Naive thymus-derived CD4-positive, alpha-beta T cell (primary cell): ENCODE results near the gene LHFPL5. TPM values are rescaled to one million over a fixed set of nuclear protein-coding genes. Genes with fewer than 3 reads are reported as not detected.

Experiments
- ATAC-seq: fragments of 150-1000 bp; cut with Tn5 transposase; 2 replicates; pipeline ENCODE4 v1.10.0; 2021; ENCODE audit warnings: mild to moderate bottlenecking, moderate library complexity
- CTCF ChIA-PET: fragments of 350-600 bp; sonication (Branson Sonifier 250); formaldehyde crosslinking; loops from one replicate; lab custom pipeline; 2021; ENCODE audit warnings: antibody characterized with exemption; lab: Charles Lee
- POLR2A ChIA-PET: fragments of 350-600 bp; sonication (Branson Sonifier 250); formaldehyde crosslinking; loops from one replicate; lab custom pipeline; 2021; ENCODE audit warnings: antibody characterized with exemption, inconsistent platforms; lab: Charles Lee
- DNase-seq, 9 donors: peaks; one replicate each; pipeline versions ENCODE4 v3.0.0 to v3.0.0-alpha.2; 2020 to 2022; ENCODE audit warnings: mixed read lengths in 1 of 9
- H3K27ac ChIP-seq: one replicate; pipeline ENCODE4 v1.7.0; 2013; ENCODE audit warnings: mild to moderate bottlenecking, low read depth, low read length, moderate library complexity
- H3K27me3 ChIP-seq, 2 donors: one replicate each; pipeline ENCODE4 v1.7.0; 2013; ENCODE audit warnings: low read length in 2 of 2, mild to moderate bottlenecking in 2 of 2, moderate library complexity in 2 of 2; ENCODE audit not compliant: control insufficient read depth in 2 of 2, insufficient read depth in 2 of 2
- H3K36me3 ChIP-seq, 3 experiments: 1 replicate in 2 of 3; 2 replicates in 1 of 3; pipeline ENCODE4 v1.7.0; 2013; ENCODE audit warnings: low read length in 3 of 3, mild to moderate bottlenecking in 3 of 3, moderate library complexity in 1 of 3; ENCODE audit not compliant: insufficient read depth in 3 of 3, control insufficient read depth in 2 of 3
- H3K4me1 ChIP-seq, 2 donors: one replicate each; pipeline ENCODE4 v1.7.0; 2013; ENCODE audit warnings: low read length in 2 of 2, mild to moderate bottlenecking in 2 of 2, moderate library complexity in 1 of 2; ENCODE audit not compliant: control insufficient read depth in 2 of 2, insufficient read depth in 2 of 2
- H3K4me3 ChIP-seq: 2 replicates; pipeline ENCODE4 v1.7.0; 2013; ENCODE audit warnings: mild to moderate bottlenecking, low read length
- H3K9me3 ChIP-seq, 3 experiments: 1 replicate in 2 of 3; 2 replicates in 1 of 3; pipeline ENCODE4 v1.7.0; 2013; ENCODE audit warnings: low read length in 3 of 3; ENCODE audit not compliant: control insufficient read depth in 2 of 3
- H3K27ac Mint-ChIP-seq, 9 donors: one replicate each; pipeline ENCODE4 v1.8.0; 2020 to 2022; ENCODE audit warnings: mixed read lengths in 9 of 9, mild to moderate bottlenecking in 8 of 9, moderate library complexity in 5 of 9, inconsistent platforms in 2 of 9
- H3K27me3 Mint-ChIP-seq, 5 donors: one replicate each; pipeline ENCODE4 v1.8.0; 2021 to 2022; ENCODE audit warnings: mixed read lengths in 5 of 5, mild to moderate bottlenecking in 1 of 5
- H3K36me3 Mint-ChIP-seq, 5 donors: one replicate each; pipeline ENCODE4 v1.8.0; 2020 to 2022; ENCODE audit warnings: mixed read lengths in 5 of 5, mild to moderate bottlenecking in 3 of 5, inconsistent platforms in 1 of 5
- H3K4me1 Mint-ChIP-seq, 7 donors: one replicate each; pipeline ENCODE4 v1.8.0; 2020 to 2022; ENCODE audit warnings: mixed read lengths in 7 of 7, mild to moderate bottlenecking in 3 of 7, inconsistent platforms in 1 of 7
- H3K4me3 Mint-ChIP-seq, 10 donors: one replicate each; pipeline ENCODE4 v1.8.0; 2020 to 2022; ENCODE audit warnings: mild to moderate bottlenecking in 10 of 10, mixed read lengths in 10 of 10, moderate library complexity in 6 of 10, inconsistent platforms in 2 of 10
- H3K9me3 Mint-ChIP-seq, 11 donors: one replicate each; pipeline ENCODE4 v1.8.0; 2020 to 2022; ENCODE audit warnings: mixed read lengths in 11 of 11, mild to moderate bottlenecking in 4 of 11, inconsistent platforms in 1 of 11, moderate library complexity in 1 of 11
- intact Hi-C, 2 donors: fragments of 100-400 bp; cut with micrococcal nuclease; formaldehyde crosslinking; loops; one replicate each; pipeline ENCODE4 v1.15.1; 2023
- polyA plus RNA-seq, 2 donors: library from polyadenylated mRNA; unstranded; fragments of 300-500 nt; fragmentation: Illumina TruSeq; gene quantifications; one replicate each; pipeline ENCODE4 v1.2.3, GENCODE V29; 2021
- total RNA-seq, 6 experiments: library from RNA in 5 of 6; stranded (reverse) in 5 of 6; gene quantifications; 1 replicate in 5 of 6; 2 replicates in 1 of 6; pipeline ENCODE4 v1.2.3 and lab custom pipeline; 2021 to 2026

The LHFPL5 gene
- total and polyA plus RNA-seq, 7 experiments from 2014 or later, result not detected

- Histone ChIP-seq H3K27me3 (peaks cover 0 to 3% of the 10 kb centered on the region in 2 donors), H3K9me3 (no peaks in the 10 kb centered on the region), H3K4me1 (no peaks in the 10 kb centered on the region), H3K4me3 (no peak overlapping the region), H3K27ac (no peak overlapping the region), H3K36me3 (no peaks in the 10 kb centered on the region)
- peaks cover 36 to 56% (median 49%) of the 10 kb centered on the region in 5 donors for H3K27me3 Mint-ChIP-seq
- peak overlapping the region in 1 of 9 donors; percentile 18 for H3K27ac Mint-ChIP-seq
- POLR2A ChIA-PET, result no interaction called here
- H3K9me3 Mint-ChIP-seq, result no peaks in the 10 kb centered on the region
- no peaks in the 10 kb centered on the region for H3K36me3 Mint-ChIP-seq
- ATAC-seq (no peak), DNase-seq (no peak)
- peaks cover 0 to 2% (median 0%) of the 10 kb centered on the region in 7 donors for H3K4me1 Mint-ChIP-seq
- intact Hi-C loops, result no loop called here
- CTCF ChIA-PET, result no interaction called here
- H3K4me3 Mint-ChIP-seq, result no peak overlapping the region
These were observed 16.6 kb upstream of the LHFPL5 start for GRCh38 chr6:35788423-35788982.

GRCh38 chr6:35790683-35791082, 14.5 kb upstream of the LHFPL5 start:
- H3K4me3 ChIP-seq, result no peak overlapping the region
- ChIA-PET POLR2A (interaction anchor here (0.6 kb wide), 1 partner anchor 1707 kb away, joined by 3 read pairs; no protein-coding TSS in a partner anchor), CTCF (no interaction called here)
- intact Hi-C loops, result no loop called here
- H3K4me1 ChIP-seq, result no peaks in the 10 kb centered on the region
- Mint-ChIP-seq H3K9me3 (no peaks in the 10 kb centered on the region), H3K4me3 (no peak overlapping the region), H3K27ac (peak overlapping the region in 1 of 9 donors; percentile 9), H3K4me1 (peaks cover 0 to 3% (median 0%) of the 10 kb centered on the region in 7 donors), H3K36me3 (no peaks in the 10 kb centered on the region), H3K27me3 (peaks cover 30 to 49% (median 34%) of the 10 kb centered on the region in 5 donors)
- H3K9me3 ChIP-seq, result no peaks in the 10 kb centered on the region
- H3K27ac ChIP-seq, result no peak overlapping the region
- H3K36me3 ChIP-seq, result no peaks in the 10 kb centered on the region
- DNase-seq, result no peak
- H3K27me3 ChIP-seq, result peaks cover 0 to 3% of the 10 kb centered on the region in 2 donors
- no peak for ATAC-seq

GRCh38 chr6:35794536-35795452, 10.4 kb upstream of the LHFPL5 start:
- Histone ChIP-seq H3K4me1 (no peaks in the 10 kb centered on the region), H3K9me3 (no peaks in the 10 kb centered on the region), H3K4me3 (no peak overlapping the region), H3K27me3 (no peaks in the 10 kb centered on the region), H3K36me3 (no peaks in the 10 kb centered on the region), H3K27ac (no peak overlapping the region)
- Mint-ChIP-seq H3K9me3 (no peaks in the 10 kb centered on the region), H3K36me3 (no peaks in the 10 kb centered on the region), H3K27ac (no peak overlapping the region), H3K4me1 (peaks cover 0 to 2% (median 0%) of the 10 kb centered on the region in 7 donors), H3K27me3 (peaks cover 5 to 18% (median 7%) of the 10 kb centered on the region in 5 donors), H3K4me3 (no peak overlapping the region)
- intact Hi-C loops, result no loop called here
- DNase-seq (no peak), ATAC-seq (no peak)
- CTCF ChIA-PET, result interaction anchor here (0.6 kb wide), 1 partner anchor 1347 kb away, joined by 4 read pairs; no protein-coding TSS in a partner anchor
- POLR2A ChIA-PET, result interaction anchor here (0.6 kb wide), 3 partner anchors 145 to 299 kb away, joined by 3 to 4 read pairs (median 4); no protein-coding TSS in a partner anchor

GRCh38 chr6:35795453-35796071, 9.6 kb upstream of the LHFPL5 start:
- H3K27ac Mint-ChIP-seq, result peak overlapping the region in 1 of 9 donors; percentile 74

DNA sequence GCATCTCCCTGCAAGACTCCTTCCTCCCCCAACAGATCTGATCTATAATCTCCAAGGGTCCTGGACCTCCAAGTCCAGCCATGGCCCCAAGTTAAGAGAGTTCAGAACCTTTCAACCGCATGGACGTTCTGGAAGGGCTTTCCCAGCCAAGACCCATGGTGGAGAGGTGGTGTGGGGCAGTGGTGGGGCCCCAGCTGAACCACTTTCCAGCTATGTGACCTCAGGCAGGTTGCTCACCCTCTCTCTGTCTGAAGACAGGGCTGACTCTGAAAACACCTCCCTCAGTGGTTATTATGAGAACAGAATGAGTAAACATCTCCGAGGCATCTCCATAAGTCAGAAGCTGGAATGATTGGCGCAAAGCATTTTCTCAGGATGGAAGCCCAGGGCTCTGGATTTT, 8.9 kb upstream of the LHFPL5 start:
- H3K9me3 Mint-ChIP-seq, result peaks cover 0 to 2% (median 0%) of the 10 kb centered on the region in 11 donors
- Histone ChIP-seq H3K27ac (no peak overlapping the region), H3K4me3 (no peak overlapping the region), H3K36me3 (no peaks in the 10 kb centered on the region), H3K9me3 (no peaks in the 10 kb centered on the region), H3K4me1 (no peaks in the 10 kb centered on the region), H3K27me3 (no peaks in the 10 kb centered on the region)
- ChIA-PET CTCF (no interaction called here), POLR2A (no interaction called here)
- no peaks in the 10 kb centered on the region for H3K36me3 Mint-ChIP-seq
- DNase-seq, result no peak
- intact Hi-C loops, result no loop called here
- peaks cover 0 to 11% (median 5%) of the 10 kb centered on the region in 5 donors for H3K27me3 Mint-ChIP-seq
- no peak overlapping the region for H3K4me3 Mint-ChIP-seq
- ATAC-seq, result no peak
- peaks cover 0 to 2% (median 0%) of the 10 kb centered on the region in 7 donors for H3K4me1 Mint-ChIP-seq
- no peak overlapping the region for H3K27ac Mint-ChIP-seq

More at GRCh38 chr6:35795453-35796071, 9.6 kb upstream of the LHFPL5 start:
- Mint-ChIP-seq H3K27me3 (peaks cover 1 to 16% (median 5%) of the 10 kb centered on the region in 5 donors), H3K4me3 (no peak overlapping the region), H3K4me1 (peaks cover 0 to 2% (median 0%) of the 10 kb centered on the region in 7 donors), H3K36me3 (no peaks in the 10 kb centered on the region), H3K9me3 (peaks cover 0 to under 1% (median 0%) of the 10 kb centered on the region in 11 donors)
- Histone ChIP-seq H3K4me1 (no peaks in the 10 kb centered on the region), H3K4me3 (no peak overlapping the region), H3K27me3 (no peaks in the 10 kb centered on the region), H3K27ac (no peak overlapping the region), H3K9me3 (no peaks in the 10 kb centered on the region), H3K36me3 (no peaks in the 10 kb centered on the region)
- intact Hi-C loops, result no loop called here
- ChIA-PET POLR2A (no interaction called here), CTCF (no interaction called here)
- DNase-seq (no peak), ATAC-seq (peak; percentile 20)

DNA sequence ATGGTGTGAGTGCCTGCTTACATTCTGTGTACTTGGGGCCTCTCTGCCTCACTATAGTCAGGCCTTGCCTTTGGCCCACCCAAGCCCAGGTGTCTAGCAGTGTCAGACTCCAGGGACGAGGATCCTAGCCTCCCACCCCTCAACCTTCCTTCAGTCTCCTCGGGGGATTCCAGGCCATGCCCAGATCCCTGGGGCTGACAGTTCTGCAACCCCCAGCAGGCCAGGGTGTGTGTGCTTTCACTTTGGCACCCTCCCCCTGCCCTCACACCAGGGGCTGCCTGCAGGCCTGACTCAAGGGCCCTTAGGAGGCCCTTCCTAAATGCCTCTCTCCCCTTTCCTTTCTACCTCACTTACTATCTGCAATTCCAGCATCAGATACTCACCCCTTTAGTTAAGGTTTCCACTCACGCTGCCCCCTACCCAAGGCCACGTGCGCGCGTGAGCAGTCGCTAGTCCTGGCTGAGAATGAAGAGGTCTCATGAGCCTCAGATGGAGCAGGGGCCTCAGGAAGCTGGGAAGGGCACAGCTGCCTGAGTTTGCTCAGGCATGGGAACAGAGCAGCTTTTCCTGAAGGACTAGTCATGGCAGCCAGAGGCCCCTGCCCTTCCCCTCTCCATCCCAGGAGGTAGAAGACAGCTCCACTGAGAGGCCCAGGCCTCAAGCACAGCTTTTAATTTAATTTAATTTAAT, 7.2 kb upstream of the LHFPL5 start:
- no peaks in the 10 kb centered on the region for H3K36me3 ChIP-seq
- H3K4me1 ChIP-seq, result no peaks in the 10 kb centered on the region
- Mint-ChIP-seq H3K4me3 (no peak overlapping the region), H3K9me3 (peaks cover 0 to 2% (median 0%) of the 10 kb centered on the region in 11 donors), H3K27me3 (peaks cover 0 to 10% (median 5%) of the 10 kb centered on the region in 5 donors), H3K4me1 (peaks cover 0 to 2% (median 0%) of the 10 kb centered on the region in 7 donors), H3K36me3 (no peaks in the 10 kb centered on the region), H3K27ac (no peak overlapping the region)
- intact Hi-C loops, result no loop called here
- H3K27me3 ChIP-seq, result no peaks in the 10 kb centered on the region
- H3K9me3 ChIP-seq, result no peaks in the 10 kb centered on the region
- CTCF ChIA-PET, result interaction anchor here (0.6 kb wide), 1 partner anchor 210 kb away, joined by 3 read pairs; no protein-coding TSS in a partner anchor
- no peak overlapping the region for H3K27ac ChIP-seq
- POLR2A ChIA-PET, result no interaction called here
- no peak overlapping the region for H3K4me3 ChIP-seq
- ATAC-seq (no peak), DNase-seq (no peak)
